Measurements from ENCODE around the gene PDE8B.

DNA sequence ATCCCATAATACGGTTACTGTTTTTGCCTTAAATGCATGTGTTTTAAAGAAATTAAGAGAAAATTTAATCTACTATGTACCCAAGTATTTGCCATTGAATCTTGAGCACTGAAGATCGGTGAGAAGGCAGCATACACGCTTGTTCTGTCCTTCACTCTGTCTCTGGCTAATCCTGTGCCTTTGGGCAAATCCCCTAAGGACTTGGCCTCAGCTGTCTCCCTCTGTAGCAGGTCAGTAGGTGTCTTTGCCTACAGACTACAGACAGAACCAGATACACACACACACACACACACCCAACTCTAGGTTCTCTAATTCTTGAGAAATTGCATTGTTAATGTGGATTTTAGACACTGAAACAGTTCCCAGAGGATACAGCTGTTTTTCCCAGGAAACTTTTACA is 164.2 kb downstream of the PDE8B start:
- TF ChIP-seq, protein P1, sequence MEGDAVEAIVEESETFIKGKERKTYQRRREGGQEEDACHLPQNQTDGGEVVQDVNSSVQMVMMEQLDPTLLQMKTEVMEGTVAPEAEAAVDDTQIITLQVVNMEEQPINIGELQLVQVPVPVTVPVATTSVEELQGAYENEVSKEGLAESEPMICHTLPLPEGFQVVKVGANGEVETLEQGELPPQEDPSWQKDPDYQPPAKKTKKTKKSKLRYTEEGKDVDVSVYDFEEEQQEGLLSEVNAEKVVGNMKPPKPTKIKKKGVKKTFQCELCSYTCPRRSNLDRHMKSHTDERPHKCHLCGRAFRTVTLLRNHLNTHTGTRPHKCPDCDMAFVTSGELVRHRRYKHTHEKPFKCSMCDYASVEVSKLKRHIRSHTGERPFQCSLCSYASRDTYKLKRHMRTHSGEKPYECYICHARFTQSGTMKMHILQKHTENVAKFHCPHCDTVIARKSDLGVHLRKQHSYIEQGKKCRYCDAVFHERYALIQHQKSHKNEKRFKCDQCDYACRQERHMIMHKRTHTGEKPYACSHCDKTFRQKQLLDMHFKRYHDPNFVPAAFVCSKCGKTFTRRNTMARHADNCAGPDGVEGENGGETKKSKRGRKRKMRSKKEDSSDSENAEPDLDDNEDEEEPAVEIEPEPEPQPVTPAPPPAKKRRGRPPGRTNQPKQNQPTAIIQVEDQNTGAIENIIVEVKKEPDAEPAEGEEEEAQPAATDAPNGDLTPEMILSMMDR (IDR thresholded peaks at IDR 0.05; ENCODE audit: borderline replicate concordance, extremely low read depth, low read length, poor library complexity, severe bottlenecking): no peak
- no peak for TF ChIP-seq EZH2 (IDR thresholded peaks at IDR 0.05; ENCODE audit: borderline replicate concordance, low read depth, low read length, severe bottlenecking)
